Mucosa of stomach (tissue), 1 donor: Measurements from ENCODE around the gene CTNNBL1.
"Not testable (repeated sequence)": the region's sequence is repeated elsewhere in the genome, so short reads cannot be mapped to it uniquely, and the experiment has no call there.

Experiments used
- H3K27me3 ChIP-seq: one replicate; pipeline ENCODE4 v1.7.0; 2013; ENCODE audit warnings: mild to moderate bottlenecking, low read length; ENCODE audit not compliant: control insufficient read depth, insufficient read depth
- H3K36me3 ChIP-seq: one replicate; pipeline ENCODE4 v1.7.0; 2013; ENCODE audit warnings: low read length; ENCODE audit not compliant: control insufficient read depth, insufficient read depth
- H3K4me1 ChIP-seq: one replicate; pipeline ENCODE4 v1.7.0; 2013; ENCODE audit warnings: mild to moderate bottlenecking, low read length; ENCODE audit not compliant: control insufficient read depth, insufficient read depth
- H3K4me3 ChIP-seq: one replicate; pipeline ENCODE4 v1.7.0; 2013; ENCODE audit warnings: low read length
- H3K9ac ChIP-seq: one replicate; pipeline ENCODE4 v1.7.0; 2013; ENCODE audit warnings: mild to moderate bottlenecking, low read length, moderate library complexity
- H3K9me3 ChIP-seq: one replicate; pipeline ENCODE4 v1.7.0; 2013; ENCODE audit warnings: mild to moderate bottlenecking, low read length, moderate library complexity; ENCODE audit not compliant: control insufficient read depth
- donor health status: Pancreatic carcinoma.

The CTNNBL1 gene

DNA sequence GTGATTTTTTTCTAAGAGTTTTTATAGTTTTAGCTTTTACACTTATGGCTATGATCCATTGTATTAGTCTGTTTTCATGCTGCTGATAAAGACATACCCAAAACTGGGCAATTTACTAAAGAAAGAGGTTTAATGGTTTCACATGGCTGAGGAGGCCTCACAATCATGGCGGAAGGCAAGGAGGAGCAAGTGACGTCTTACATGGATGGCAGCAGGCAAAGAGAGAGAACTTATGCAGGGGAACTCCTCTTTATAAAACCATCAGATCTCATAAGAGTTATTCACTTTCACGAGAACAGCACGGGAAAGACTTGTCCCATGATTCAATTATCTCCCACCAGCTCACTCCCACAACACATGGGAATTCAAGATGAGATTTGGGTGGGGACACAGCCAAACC, 29.2 kb upstream of the CTNNBL1 start:
- not testable (repeated sequence) for H3K4me3 ChIP-seq, H3K27me3 ChIP-seq, H3K9me3 ChIP-seq, H3K9ac ChIP-seq, H3K4me1 ChIP-seq, H3K36me3 ChIP-seq

DNA sequence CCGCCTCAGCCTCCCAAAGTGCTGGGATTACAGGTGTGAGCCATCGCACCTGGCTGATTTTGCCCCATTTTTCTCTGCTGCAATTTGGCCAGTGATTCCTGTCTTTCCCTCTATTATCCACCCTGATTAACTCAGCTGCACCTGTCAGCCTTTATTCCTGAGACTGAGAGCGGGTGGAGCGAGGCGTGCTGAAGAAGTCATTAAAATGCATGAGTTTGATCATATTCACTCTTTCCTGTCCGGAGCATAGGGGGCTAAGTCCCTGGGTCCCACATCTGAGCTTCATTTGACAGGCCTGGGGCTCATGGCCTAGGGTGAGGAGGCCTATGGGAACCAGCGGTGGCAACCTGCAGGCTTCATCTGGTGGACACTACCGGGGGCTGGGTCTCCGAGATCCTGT, 25.7 kb upstream of the CTNNBL1 start:
- H3K9me3 ChIP-seq = no peaks in the 10 kb centered on the region
- no peaks in the 10 kb centered on the region for H3K4me1 ChIP-seq
- H3K9ac ChIP-seq = no peak overlapping the region
- no peak overlapping the region for H3K4me3 ChIP-seq
- H3K27me3 ChIP-seq = peaks cover 20% of the 10 kb centered on the region
- no peaks in the 10 kb centered on the region for H3K36me3 ChIP-seq

DNA sequence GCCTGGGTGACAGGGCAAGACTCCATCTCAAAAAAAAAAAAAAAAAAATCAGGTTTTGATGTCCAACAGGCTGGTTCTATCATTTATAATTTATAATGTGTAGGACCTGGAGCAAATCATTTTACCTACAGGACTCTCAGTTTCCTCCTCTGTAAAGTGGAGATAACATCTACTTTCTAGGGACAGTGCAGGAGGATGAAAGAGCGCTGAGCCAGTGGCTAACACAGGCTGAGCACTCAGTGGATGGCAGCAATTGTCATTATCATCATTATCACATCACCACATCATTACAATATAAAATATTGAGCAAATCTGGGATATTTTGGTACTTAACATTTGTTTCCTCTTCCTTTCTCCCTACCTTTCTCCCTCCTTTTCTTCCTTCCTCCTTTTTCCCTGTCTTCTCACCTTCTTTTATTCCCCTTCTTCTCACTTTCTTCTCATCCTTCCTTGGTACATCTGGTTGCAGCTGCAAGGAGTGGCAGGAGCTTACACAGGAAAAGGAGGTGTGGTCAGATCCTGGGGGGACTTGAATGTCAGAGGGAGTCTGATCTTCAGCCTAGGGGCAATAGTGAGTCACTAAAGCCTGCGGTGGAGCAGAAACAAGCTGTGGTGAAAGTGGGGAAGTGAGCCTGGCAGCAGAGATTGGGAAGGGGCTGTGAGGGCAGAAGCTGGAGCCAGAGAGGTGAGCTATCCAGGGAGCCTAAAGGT, 24.6 kb upstream of the CTNNBL1 start:
- Histone ChIP-seq H3K9ac (no peak overlapping the region), H3K4me1 (no peaks in the 10 kb centered on the region), H3K9me3 (no peaks in the 10 kb centered on the region)

DNA sequence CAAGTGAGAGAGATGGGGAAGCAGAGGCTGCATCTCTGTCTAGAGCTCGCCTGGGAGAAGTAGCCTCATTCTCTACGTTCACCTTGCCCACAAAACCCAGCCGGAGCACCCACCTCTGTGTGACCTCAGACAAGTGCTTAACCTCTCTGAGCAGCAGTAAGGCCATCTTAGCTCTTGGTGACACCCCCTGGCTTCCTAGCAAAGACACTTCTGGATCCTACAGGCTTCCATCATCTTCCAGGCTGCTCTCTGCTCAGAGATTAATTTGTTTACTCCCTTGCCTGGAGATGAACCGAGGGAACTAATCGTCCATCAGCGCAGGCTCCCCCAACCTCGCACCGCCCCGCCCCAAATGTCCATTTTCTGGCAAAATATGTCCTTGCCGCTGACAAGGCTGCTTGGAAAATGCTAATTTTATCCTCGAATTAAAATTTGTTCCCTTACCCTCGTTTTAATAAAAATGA, 24.0 kb upstream of the CTNNBL1 start:
- Histone ChIP-seq H3K9ac (no peak overlapping the region), H3K9me3 (no peaks in the 10 kb centered on the region), H3K27me3 (peaks cover 20% of the 10 kb centered on the region), H3K4me1 (no peaks in the 10 kb centered on the region), H3K36me3 (no peaks in the 10 kb centered on the region), H3K4me3 (no peak overlapping the region)

More for the DNA sequence above, 24.6 kb upstream of the CTNNBL1 start:
- H3K4me3 ChIP-seq = no peak overlapping the region
- peaks cover 20% of the 10 kb centered on the region for H3K27me3 ChIP-seq
- H3K36me3 ChIP-seq = no peaks in the 10 kb centered on the region

DNA sequence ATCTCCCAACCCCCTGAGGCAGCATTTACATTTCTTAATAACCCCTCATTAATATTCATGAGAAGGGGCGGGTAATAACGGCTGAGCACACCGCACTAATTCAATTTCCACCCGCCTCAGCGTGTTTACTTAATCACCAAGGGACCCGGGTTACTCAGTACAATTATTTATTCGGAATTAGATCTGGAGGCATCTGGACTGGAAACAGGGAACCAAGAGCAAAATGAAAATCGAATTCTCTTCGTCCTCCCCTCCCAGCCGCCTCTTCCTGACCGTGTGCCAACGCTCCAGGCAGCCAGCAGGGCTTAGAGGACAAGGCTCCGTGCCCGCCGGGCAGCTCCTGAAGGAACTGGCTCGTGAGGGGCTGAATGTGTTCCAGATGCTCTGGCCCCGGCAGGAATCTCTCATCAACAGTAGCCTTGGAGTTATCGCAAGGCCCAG, 23.5 kb upstream of the CTNNBL1 start:
- H3K36me3 ChIP-seq = no peaks in the 10 kb centered on the region
- H3K9me3 ChIP-seq = no peaks in the 10 kb centered on the region
- no peak overlapping the region for H3K4me3 ChIP-seq
- H3K27me3 ChIP-seq = peaks cover 20% of the 10 kb centered on the region
- H3K4me1 ChIP-seq = no peaks in the 10 kb centered on the region
- H3K9ac ChIP-seq = no peak overlapping the region

DNA sequence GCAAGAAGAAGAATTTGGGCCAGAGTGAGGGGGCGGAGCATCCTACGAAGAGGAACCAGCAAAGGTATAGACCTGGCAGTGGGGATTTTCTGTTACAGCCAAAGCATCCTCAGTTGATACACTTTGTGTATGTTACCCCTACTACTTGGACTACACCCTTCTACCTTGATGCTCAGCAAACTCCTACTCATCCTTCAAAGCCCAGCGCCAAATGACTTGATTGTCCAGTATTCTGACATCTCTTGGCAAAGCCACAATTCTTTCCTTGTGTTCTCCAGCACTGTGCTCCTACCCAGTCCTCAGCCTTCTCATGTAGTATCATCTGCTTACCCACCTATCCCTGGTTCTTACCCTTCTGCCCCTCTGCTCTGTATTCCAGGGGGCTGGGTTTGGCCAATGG, 21.7 kb upstream of the CTNNBL1 start:
- Histone ChIP-seq H3K4me1 (no peaks in the 10 kb centered on the region), H3K4me3 (no peak overlapping the region), H3K9ac (no peak overlapping the region), H3K27me3 (peaks cover 29% of the 10 kb centered on the region), H3K9me3 (no peaks in the 10 kb centered on the region), H3K36me3 (no peaks in the 10 kb centered on the region)

DNA sequence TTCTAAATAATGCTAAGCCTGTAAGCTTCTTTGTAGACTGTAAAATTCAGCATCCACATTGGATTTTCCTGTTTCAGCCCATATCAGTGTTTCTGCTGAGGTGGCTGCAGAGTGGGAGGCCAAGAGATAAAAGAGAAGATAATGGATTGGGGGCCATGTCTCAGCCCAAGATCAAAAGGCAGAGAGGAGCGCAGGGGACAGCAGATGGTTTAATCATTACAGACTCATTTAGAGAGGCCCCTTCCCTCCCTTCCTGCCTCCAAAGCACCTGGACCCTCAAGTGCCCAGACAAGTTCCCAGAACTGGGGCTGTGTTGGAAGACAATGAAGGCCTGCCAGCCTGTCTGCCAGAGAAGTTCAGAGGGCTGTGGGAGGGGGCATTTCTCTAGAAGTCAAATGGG, 20.4 kb upstream of the CTNNBL1 start:
- peaks cover 7% of the 10 kb centered on the region for H3K4me1 ChIP-seq
- no peak overlapping the region for H3K9ac ChIP-seq
- H3K9me3 ChIP-seq = no peaks in the 10 kb centered on the region
- H3K4me3 ChIP-seq = no peak overlapping the region
- peaks cover 36% of the 10 kb centered on the region for H3K27me3 ChIP-seq
- no peaks in the 10 kb centered on the region for H3K36me3 ChIP-seq

DNA sequence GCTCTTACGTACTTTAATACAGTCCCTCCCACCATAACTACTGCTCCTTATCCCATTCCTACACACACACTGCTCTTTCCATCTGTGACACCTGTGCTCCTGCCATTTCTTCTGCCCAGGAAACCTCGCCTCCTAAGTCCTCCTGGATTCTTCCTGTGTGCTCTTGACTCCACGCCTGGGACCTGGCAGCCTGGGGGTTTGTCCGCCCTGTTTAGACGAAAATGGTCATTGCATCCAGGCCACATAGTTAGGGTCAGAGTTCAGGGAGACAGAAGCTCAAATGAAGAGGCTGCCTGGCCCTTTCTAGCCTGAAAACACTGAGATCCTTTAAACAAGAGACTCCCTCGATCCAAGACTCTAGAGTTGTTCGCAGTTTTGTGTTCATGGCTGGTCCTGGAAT, 17.4 kb upstream of the CTNNBL1 start:
- H3K36me3 ChIP-seq = no peaks in the 10 kb centered on the region
- H3K4me3 ChIP-seq = no peak overlapping the region
- peaks cover 22% of the 10 kb centered on the region for H3K27me3 ChIP-seq
- no peak overlapping the region for H3K9ac ChIP-seq
- peaks cover 10% of the 10 kb centered on the region for H3K4me1 ChIP-seq
- no peaks in the 10 kb centered on the region for H3K9me3 ChIP-seq

DNA sequence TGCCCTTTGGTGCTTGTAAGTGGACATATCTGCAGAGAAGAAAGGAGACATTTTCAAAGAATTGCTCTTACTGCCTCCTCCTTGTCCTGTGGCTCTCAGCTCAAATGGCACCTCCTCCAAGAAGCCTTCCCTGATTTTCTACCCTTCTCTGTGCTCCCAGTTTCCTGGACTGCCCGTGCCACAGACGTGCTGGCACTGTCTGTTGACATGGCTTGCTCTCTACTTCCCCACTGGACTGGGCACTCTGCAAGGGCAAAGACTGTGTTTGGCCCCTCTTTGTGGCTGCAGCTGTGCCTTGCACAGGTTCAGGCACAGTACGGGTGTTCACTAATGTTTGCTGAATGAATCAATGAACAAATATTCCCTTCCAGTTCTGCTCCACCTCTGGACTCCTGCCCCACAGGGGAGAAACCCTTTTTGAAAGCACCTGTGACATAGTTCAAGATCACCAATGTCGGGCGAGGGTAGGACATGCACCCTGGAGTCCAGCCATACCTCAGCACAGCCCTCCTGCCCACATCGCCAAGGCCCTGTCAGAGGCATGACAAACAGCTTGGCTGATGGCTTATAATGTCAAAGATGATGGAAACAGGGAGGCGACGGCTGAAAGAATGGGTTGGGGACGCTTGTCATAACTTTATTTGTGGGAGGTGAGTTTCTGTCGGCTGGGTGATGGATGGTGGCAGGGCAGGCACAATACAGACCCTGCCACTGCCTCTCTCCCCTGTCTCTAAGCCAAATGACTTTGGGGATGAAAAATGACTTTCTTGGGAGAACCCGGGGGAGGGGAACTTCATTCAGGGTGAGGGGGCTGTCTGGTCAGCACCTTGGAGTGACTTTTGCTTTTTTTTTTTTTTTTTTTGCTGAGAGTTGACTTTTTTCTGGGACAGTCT, 15.6 kb upstream of the CTNNBL1 start:
- no peaks in the 10 kb centered on the region for H3K9me3 ChIP-seq
- H3K27me3 ChIP-seq = peaks cover 22% of the 10 kb centered on the region
- no peak overlapping the region for H3K4me3 ChIP-seq
- no peaks in the 10 kb centered on the region for H3K36me3 ChIP-seq
- H3K4me1 ChIP-seq = peaks cover 10% of the 10 kb centered on the region
- H3K9ac ChIP-seq = no peak overlapping the region

DNA sequence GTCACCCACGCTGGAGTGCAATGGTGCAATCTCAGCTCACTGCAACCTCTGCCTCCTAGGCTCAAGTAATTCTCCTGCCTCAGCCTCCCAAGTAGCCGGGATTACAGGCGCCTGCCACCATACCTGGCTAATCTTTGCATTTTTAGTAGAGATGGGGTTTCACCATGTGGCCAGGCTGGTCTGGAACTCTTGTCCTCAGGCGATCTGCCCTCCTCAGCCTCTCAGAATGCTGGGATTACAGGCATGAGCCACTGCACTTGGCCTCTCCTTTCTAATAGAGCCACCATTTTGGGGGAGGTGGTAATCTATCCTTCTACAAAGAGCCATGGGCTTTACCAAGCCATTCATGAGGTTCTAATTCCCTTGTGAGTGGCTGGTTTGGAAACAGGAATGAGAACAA, 14.1 kb upstream of the CTNNBL1 start:
- H3K4me3 ChIP-seq, H3K9ac ChIP-seq, H3K9me3 ChIP-seq, H3K36me3 ChIP-seq: not testable (repeated sequence)
- peaks cover 10% of the 10 kb centered on the region for H3K4me1 ChIP-seq
- peaks cover 22% of the 10 kb centered on the region for H3K27me3 ChIP-seq

DNA sequence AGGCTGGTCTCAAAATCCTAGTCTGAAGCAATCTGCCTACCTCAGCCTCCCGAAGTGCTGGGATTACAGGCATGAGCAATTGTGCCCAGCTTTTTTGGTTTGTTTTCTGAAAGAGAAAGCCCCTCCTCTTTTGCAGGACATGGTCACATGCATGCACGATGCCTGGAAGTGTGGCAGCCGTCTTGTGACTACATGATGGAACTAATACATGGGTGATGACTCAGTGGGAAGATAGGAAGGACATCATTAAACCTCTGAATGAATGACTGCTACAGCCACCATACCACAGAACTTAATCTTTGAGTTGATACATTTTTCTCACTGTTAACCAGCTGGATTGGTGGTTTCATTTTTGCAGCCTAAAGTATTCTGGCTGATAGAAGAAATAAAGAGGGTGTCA, 13.4 kb upstream of the CTNNBL1 start:
- Histone ChIP-seq H3K36me3 (no peaks in the 10 kb centered on the region), H3K9ac (no peak overlapping the region), H3K9me3 (no peaks in the 10 kb centered on the region), H3K4me1 (peaks cover 10% of the 10 kb centered on the region), H3K27me3 (peaks cover 22% of the 10 kb centered on the region), H3K4me3 (no peak overlapping the region)

DNA sequence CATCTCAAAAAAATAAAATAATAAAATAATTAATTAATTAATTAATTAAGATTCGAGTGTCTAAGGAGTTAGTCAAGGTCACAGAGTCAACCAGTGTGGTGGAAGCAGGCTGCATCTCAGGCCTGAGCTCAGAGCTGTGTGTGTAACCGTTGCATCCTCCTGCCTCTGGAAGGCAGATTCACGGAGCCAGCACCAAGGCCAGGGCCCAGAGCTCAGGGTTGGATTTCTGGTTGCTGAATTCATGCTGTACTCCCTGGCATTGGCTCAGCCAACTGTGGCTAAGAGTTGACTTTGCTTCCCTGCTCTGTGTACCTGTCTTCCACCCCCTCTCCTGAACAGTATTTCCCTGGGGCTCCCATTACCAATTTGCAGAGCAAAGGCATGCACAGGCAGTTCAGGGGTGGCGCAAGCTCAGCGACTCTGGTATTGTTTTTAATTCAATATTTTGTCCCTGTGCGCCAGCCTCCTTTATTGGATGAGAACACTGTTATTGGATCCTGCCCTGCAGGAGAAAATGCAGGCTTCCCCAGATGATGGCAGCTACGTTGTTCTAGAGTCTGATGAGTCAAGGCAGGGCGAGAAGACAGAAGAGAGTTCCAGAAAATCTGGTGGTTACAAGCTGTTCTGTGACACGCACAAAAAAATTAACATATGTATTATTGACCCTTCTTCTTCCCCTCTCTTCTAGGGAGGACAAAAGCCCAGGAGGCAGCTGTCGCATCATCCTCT, 12.3 kb upstream of the CTNNBL1 start:
- H3K4me3 ChIP-seq = no peak overlapping the region
- H3K4me1 ChIP-seq = peaks cover 10% of the 10 kb centered on the region
- peaks cover 15% of the 10 kb centered on the region for H3K27me3 ChIP-seq
- no peaks in the 10 kb centered on the region for H3K36me3 ChIP-seq
- H3K9ac ChIP-seq = no peak overlapping the region
- H3K9me3 ChIP-seq = no peaks in the 10 kb centered on the region
